Glutamatergic neuron (in vitro differentiated cells): ENCODE results near the gene NOTCH3. TPM values are rescaled to one million over a fixed set of nuclear protein-coding genes. Genes with fewer than 3 reads are reported as not detected.

ENCODE experiments used
- DNase-seq: peaks from one replicate; pipeline ENCODE4 v3.0.0; 2022
- H3K27ac Mint-ChIP-seq: one replicate; pipeline ENCODE4 v1.8.0; 2020; ENCODE audit warnings: mild to moderate bottlenecking, mixed read lengths, inconsistent platforms; ENCODE audit not compliant: unreplicated experiment
- H3K27me3 Mint-ChIP-seq: one replicate; pipeline ENCODE4 v1.8.0; 2020; ENCODE audit warnings: mild to moderate bottlenecking, moderate library complexity, mixed read lengths, inconsistent platforms; ENCODE audit not compliant: unreplicated experiment
- H3K36me3 Mint-ChIP-seq: one replicate; pipeline ENCODE4 v1.8.0; 2020; ENCODE audit warnings: mild to moderate bottlenecking, mixed read lengths, inconsistent platforms; ENCODE audit not compliant: unreplicated experiment
- H3K4me1 Mint-ChIP-seq: one replicate; pipeline ENCODE4 v1.8.0; 2020; ENCODE audit warnings: mild to moderate bottlenecking, low read depth, mixed read lengths, inconsistent platforms; ENCODE audit not compliant: unreplicated experiment
- H3K4me3 Mint-ChIP-seq: one replicate; pipeline ENCODE4 v1.8.0; 2020; ENCODE audit warnings: mild to moderate bottlenecking, mixed read lengths, inconsistent platforms; ENCODE audit not compliant: unreplicated experiment
- H3K9me3 Mint-ChIP-seq: one replicate; pipeline ENCODE4 v1.8.0; 2020; ENCODE audit warnings: mild to moderate bottlenecking, moderate library complexity, mixed read lengths, inconsistent platforms; ENCODE audit not compliant: unreplicated experiment
- CTCF ChIP-seq: fragments of 200-600 bp; sonication (generic); IDR thresholded peaks from one replicate; pipeline ENCODE4 v1.5.0; 2021; ENCODE audit not compliant: partially characterized antibody, unreplicated experiment
- total RNA-seq: library from RNA; stranded (reverse); fragmentation: NEBNext Ultra II Directional; extraction: Animal tissue kit (Norgen Biotek cat#: 25700); gene quantifications from one replicate; pipeline ENCODE4 v1.2.1, GENCODE V29; 2021; ENCODE audit not compliant: unreplicated experiment

NOTCH3 gene
- total RNA-seq, 1 donor from 2014 or later: 3.6 TPM

GRCh38 chr19:15241259-15241910, 40.6 kb upstream of the NOTCH3 start:
- H3K36me3 Mint-ChIP-seq: peaks cover 11% of the 10 kb centered on the region
- peaks cover 6% of the 10 kb centered on the region for H3K4me1 Mint-ChIP-seq
- no peak for TF ChIP-seq CTCF
- H3K27ac Mint-ChIP-seq: no peak overlapping the region
- no peak overlapping the region for H3K4me3 Mint-ChIP-seq
- peaks cover 19% of the 10 kb centered on the region for H3K27me3 Mint-ChIP-seq
- H3K9me3 Mint-ChIP-seq: peaks cover 18% of the 10 kb centered on the region
- DNase-seq: no peak

GRCh38 chr19:15240515-15240914, 39.7 kb upstream of the NOTCH3 start:
- no peak for DNase-seq
- Mint-ChIP-seq H3K9me3 (peaks cover 16% of the 10 kb centered on the region), H3K27me3 (peaks cover 14% of the 10 kb centered on the region), H3K36me3 (peaks cover 11% of the 10 kb centered on the region), H3K4me3 (no peak overlapping the region), H3K4me1 (peaks cover 3% of the 10 kb centered on the region), H3K27ac (no peak overlapping the region)
- TF ChIP-seq CTCF: no peak

- peaks cover 7% of the 10 kb centered on the region for H3K36me3 Mint-ChIP-seq
- peaks cover 3% of the 10 kb centered on the region for H3K4me1 Mint-ChIP-seq
- TF ChIP-seq CTCF: no peak
- H3K9me3 Mint-ChIP-seq: peaks cover 21% of the 10 kb centered on the region
- H3K27ac Mint-ChIP-seq: no peak overlapping the region
- peaks cover 14% of the 10 kb centered on the region for H3K27me3 Mint-ChIP-seq
- H3K4me3 Mint-ChIP-seq: no peak overlapping the region
- no peak for DNase-seq
Measured at GRCh38 chr19:15239337-15239949, 38.6 kb upstream of the NOTCH3 start.

- no peak for DNase-seq
- peaks cover 20% of the 10 kb centered on the region for H3K9me3 Mint-ChIP-seq
- H3K4me3 Mint-ChIP-seq: no peak overlapping the region
- no peak for TF ChIP-seq CTCF
- peaks cover under 1% of the 10 kb centered on the region for H3K4me1 Mint-ChIP-seq
- H3K27me3 Mint-ChIP-seq: peaks cover 12% of the 10 kb centered on the region
- no peak overlapping the region for H3K27ac Mint-ChIP-seq
- peaks cover 3% of the 10 kb centered on the region for H3K36me3 Mint-ChIP-seq
Measured at GRCh38 chr19:15238639-15239155, 37.9 kb upstream of the NOTCH3 start.
